ENCODE results near the gene ATMIN. TPM values are rescaled to one million over a fixed set of nuclear protein-coding genes. Genes with fewer than 3 reads are reported as not detected.

ATMIN gene
- total and polyA plus RNA-seq, 2 of the 13 experiments (the other 11 are each of a cell fraction or from before 2014, with no cell fraction given) = 34.6 to 60.4 TPM

- TF ChIP-seq RFXAP (CRISPR knock-in tag; IDR thresholded peaks at IDR 0.05; ENCODE audit: borderline replicate concordance) (peak; percentile 73), FOXA3 (CRISPR knock-in tag; IDR thresholded peaks at IDR 0.05) (peak; percentile 59; the same call in 1 of the 2 replicates), ADNP (CRISPR knock-in tag; IDR thresholded peaks at IDR 0.05) (no peak; the same call in 1 of the 2 replicates), REPIN1 (CRISPR knock-in tag; IDR thresholded peaks at IDR 0.05; ENCODE audit: borderline replicate concordance, low read depth) (peak; percentile 90), HMG20B (CRISPR knock-in tag; conservative IDR thresholded peaks at IDR 0.05) (no peak), POLR2AphosphoS5 (IDR thresholded peaks at IDR 0.05; ENCODE audit: low read depth, low read length) (peak; percentile 89), RXRB (CRISPR knock-in tag; IDR thresholded peaks at IDR 0.05; ENCODE audit: borderline replicate concordance) (peak; percentile 28; the same call in 1 of the 2 replicates), MTF2 (CRISPR knock-in tag; IDR thresholded peaks at IDR 0.05; ENCODE audit: borderline replicate concordance) (no peak), IKZF5 (CRISPR knock-in tag; IDR thresholded peaks at IDR 0.05) (no peak; the same call in none of the 2 replicates), SCMH1 (CRISPR knock-in tag; IDR thresholded peaks at IDR 0.05; ENCODE audit: borderline replicate concordance) (no peak), ZNF792 (CRISPR knock-in tag; IDR thresholded peaks at IDR 0.05) (no peak), ZNF329 (CRISPR knock-in tag; IDR thresholded peaks at IDR 0.05; ENCODE audit: low read depth) (no peak), ZNF430 (CRISPR knock-in tag; IDR thresholded peaks at IDR 0.05) (peak; percentile 76; the same call in 1 of the 2 replicates), ZZZ3 (CRISPR knock-in tag; IDR thresholded peaks at IDR 0.05; ENCODE audit: borderline replicate concordance) (peak; percentile 25; the same call in 1 of the 2 replicates), MED1 (CRISPR knock-in tag; IDR thresholded peaks at IDR 0.05) (peak; percentile 84), SSRP1 (CRISPR knock-in tag; IDR thresholded peaks at IDR 0.05) (no peak), ZFP36L2 (CRISPR knock-in tag; IDR thresholded peaks at IDR 0.05) (no peak)
- TF ChIP-seq, protein P1, sequence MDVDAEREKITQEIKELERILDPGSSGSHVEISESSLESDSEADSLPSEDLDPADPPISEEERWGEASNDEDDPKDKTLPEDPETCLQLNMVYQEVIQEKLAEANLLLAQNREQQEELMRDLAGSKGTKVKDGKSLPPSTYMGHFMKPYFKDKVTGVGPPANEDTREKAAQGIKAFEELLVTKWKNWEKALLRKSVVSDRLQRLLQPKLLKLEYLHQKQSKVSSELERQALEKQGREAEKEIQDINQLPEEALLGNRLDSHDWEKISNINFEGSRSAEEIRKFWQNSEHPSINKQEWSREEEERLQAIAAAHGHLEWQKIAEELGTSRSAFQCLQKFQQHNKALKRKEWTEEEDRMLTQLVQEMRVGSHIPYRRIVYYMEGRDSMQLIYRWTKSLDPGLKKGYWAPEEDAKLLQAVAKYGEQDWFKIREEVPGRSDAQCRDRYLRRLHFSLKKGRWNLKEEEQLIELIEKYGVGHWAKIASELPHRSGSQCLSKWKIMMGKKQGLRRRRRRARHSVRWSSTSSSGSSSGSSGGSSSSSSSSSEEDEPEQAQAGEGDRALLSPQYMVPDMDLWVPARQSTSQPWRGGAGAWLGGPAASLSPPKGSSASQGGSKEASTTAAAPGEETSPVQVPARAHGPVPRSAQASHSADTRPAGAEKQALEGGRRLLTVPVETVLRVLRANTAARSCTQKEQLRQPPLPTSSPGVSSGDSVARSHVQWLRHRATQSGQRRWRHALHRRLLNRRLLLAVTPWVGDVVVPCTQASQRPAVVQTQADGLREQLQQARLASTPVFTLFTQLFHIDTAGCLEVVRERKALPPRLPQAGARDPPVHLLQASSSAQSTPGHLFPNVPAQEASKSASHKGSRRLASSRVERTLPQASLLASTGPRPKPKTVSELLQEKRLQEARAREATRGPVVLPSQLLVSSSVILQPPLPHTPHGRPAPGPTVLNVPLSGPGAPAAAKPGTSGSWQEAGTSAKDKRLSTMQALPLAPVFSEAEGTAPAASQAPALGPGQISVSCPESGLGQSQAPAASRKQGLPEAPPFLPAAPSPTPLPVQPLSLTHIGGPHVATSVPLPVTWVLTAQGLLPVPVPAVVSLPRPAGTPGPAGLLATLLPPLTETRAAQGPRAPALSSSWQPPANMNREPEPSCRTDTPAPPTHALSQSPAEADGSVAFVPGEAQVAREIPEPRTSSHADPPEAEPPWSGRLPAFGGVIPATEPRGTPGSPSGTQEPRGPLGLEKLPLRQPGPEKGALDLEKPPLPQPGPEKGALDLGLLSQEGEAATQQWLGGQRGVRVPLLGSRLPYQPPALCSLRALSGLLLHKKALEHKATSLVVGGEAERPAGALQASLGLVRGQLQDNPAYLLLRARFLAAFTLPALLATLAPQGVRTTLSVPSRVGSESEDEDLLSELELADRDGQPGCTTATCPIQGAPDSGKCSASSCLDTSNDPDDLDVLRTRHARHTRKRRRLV (CRISPR knock-in tag; IDR thresholded peaks at IDR 0.05) = peak; percentile 5; the same call in 1 of the 2 replicates
- TF ChIP-seq, protein P2, sequence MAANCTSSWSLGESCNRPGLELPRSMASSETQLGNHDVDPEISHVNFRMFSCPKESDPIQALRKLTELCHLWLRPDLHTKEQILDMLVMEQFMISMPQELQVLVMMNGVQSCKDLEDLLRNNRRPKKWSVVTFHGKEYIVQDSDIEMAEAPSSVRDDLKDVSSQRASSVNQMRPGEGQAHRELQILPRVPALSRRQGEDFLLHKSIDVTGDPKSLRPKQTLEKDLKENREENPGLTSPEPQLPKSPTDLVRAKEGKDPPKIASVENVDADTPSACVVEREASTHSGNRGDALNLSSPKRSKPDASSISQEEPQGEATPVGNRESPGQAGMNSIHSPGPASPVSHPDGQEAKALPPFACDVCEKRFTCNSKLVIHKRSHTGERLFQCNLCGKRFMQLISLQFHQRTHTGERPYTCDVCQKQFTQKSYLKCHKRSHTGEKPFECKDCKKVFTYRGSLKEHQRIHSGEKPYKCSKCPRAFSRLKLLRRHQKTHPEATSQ (CRISPR knock-in tag; IDR thresholded peaks at IDR 0.05; ENCODE audit: borderline replicate concordance) = peak; percentile 96
- TF ChIP-seq, protein P3, sequence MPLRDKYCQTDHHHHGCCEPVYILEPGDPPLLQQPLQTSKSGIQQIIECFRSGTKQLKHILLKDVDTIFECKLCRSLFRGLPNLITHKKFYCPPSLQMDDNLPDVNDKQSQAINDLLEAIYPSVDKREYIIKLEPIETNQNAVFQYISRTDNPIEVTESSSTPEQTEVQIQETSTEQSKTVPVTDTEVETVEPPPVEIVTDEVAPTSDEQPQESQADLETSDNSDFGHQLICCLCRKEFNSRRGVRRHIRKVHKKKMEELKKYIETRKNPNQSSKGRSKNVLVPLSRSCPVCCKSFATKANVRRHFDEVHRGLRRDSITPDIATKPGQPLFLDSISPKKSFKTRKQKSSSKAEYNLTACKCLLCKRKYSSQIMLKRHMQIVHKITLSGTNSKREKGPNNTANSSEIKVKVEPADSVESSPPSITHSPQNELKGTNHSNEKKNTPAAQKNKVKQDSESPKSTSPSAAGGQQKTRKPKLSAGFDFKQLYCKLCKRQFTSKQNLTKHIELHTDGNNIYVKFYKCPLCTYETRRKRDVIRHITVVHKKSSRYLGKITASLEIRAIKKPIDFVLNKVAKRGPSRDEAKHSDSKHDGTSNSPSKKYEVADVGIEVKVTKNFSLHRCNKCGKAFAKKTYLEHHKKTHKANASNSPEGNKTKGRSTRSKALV (CRISPR knock-in tag; IDR thresholded peaks at IDR 0.05) = peak; percentile 49
Observed at GRCh38 chr16:81006813-81007695, 28.6 kb upstream of the ATMIN start, which contains the start of the genes CENPN and CMC2 (continued).
